Kidney (tissue), 14 donors: ENCODE results near the gene NR2F2. TPM values are rescaled to one million over a fixed set of nuclear protein-coding genes. Genes with fewer than 3 reads are reported as not detected.
A peak's percentile ranks its signal among the peaks of the same experiment; 100 is the strongest.

ENCODE experiments used
- DNase-seq, 5 donors: peaks; one replicate each; pipeline ENCODE4 v3.0.0-alpha.2; 2013 to 2020
- FAIRE-seq: peaks from 2 replicates; lab custom pipeline; 2012; peaks lifted over from hg19 to GRCh38; lab: Jason Lieb, UNC
- H3K27ac ChIP-seq, 2 donors: one replicate each; pipeline ENCODE4 v1.7.0; 2013; ENCODE audit warnings: low read depth in 2 of 2, low read length in 2 of 2, inconsistent platforms in 1 of 2
- H3K27me3 ChIP-seq: one replicate; pipeline ENCODE4 v1.7.1; 2013; ENCODE audit warnings: low read length, inconsistent platforms; ENCODE audit not compliant: control insufficient read depth, insufficient read depth
- H3K36me3 ChIP-seq, 3 donors: one replicate each; pipeline versions ENCODE4 v1.7.0 to v1.7.1; 2013; ENCODE audit warnings: low read length in 3 of 3, control low read depth in 1 of 3, inconsistent platforms in 1 of 3; ENCODE audit not compliant: insufficient read depth in 3 of 3, control insufficient read depth in 2 of 3
- H3K4me1 ChIP-seq, 3 donors: one replicate each; pipeline versions ENCODE4 v1.7.0 to v1.7.1; 2013; ENCODE audit warnings: low read length in 3 of 3, inconsistent platforms in 1 of 3, low read depth in 1 of 3; ENCODE audit not compliant: control insufficient read depth in 2 of 3, insufficient read depth in 2 of 3
- H3K4me3 ChIP-seq, 3 donors: one replicate each; pipeline versions ENCODE4 v1.7.0 to v1.8.1; 2013; ENCODE audit warnings: low read length in 3 of 3, control low read depth in 1 of 3, inconsistent platforms in 1 of 3
- H3K9ac ChIP-seq, 3 donors: one replicate each; pipeline versions ENCODE4 v1.7.0 to v1.7.1; 2013; ENCODE audit warnings: low read length in 3 of 3, control low read depth in 1 of 3, inconsistent platforms in 1 of 3
- H3K9me3 ChIP-seq, 3 donors: one replicate each; pipeline versions ENCODE4 v1.7.0 to v1.7.1; 2013; ENCODE audit warnings: low read length in 3 of 3, control low read depth in 1 of 3, inconsistent platforms in 1 of 3; ENCODE audit not compliant: control insufficient read depth in 2 of 3, insufficient read depth in 1 of 3
- intact Hi-C: fragments of 100-400 bp; cut with DNase I; formaldehyde crosslinking; loops from one replicate; pipeline ENCODE4 v1.11.1; 2022
- polyA plus RNA-seq: library from polyadenylated mRNA; stranded (reverse); fragments of 350-450 nt; fragmentation: Illumina TruSeq; extraction: RNeasy Lipid Tissue Mini Kit (QIAGEN cat#74804); gene quantifications from one replicate; pipeline ENCODE4 v1.2.3, GENCODE V29; 2014; ENCODE audit warnings: low read depth, low replicate concordance; ENCODE audit not compliant: insufficient read depth
- total RNA-seq: library from RNA; stranded (reverse); fragmentation: NEBNext Ultra II Directional; extraction: Animal tissue kit (Norgen Biotek cat#: 25700); gene quantifications from one replicate; pipeline ENCODE4 v1.2.1, GENCODE V29; 2021
- TF ChIP-seq, protein P1 (sequence below): IDR thresholded peaks from 3 replicates; pipeline ENCODE4 v1.5.1; 2012; ENCODE audit warnings: mild to moderate bottlenecking, moderate library complexity, borderline replicate concordance; ENCODE audit not compliant: insufficient read depth; ENCODE audit errors: extremely low read depth
- donor health status: control.
- donor health status: control.
- donor health status: control.
- donor health status: control.
- donor health status: control.
- donor health status: DM: yes; HTN: yes; CAD: no.
- donor health status: Normal renal cell carcinoma (clear cell type).

The NR2F2 gene
- total and polyA plus RNA-seq, 2 donors from 2014 or later: 42.5 to 191 TPM

DNA sequence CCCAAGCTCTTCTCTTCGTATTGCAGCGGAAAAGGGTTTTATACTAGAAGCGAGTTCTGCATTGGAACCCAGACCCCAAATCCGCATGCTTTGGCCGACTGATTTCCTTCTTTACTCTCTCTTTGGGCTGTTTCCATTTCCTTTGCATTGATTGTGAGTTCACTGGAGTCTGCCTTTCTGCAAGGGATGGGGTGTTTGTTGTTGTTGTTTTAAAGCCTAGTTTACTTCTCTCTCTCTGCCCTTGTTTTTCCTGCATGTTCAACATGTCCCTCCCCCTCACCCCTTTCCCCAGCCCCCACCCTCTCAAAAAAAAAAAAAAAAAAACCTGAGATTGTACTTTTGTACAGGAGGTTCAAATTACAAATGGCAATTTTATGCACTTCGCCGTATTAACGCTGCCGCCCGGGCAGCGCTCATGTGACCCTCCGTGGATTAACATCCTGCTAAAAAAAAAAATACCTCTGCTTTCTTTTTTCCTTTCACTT is 2.2 kb downstream of the NR2F2 start:
- DNase-seq (peak in 2 of 5 donors; percentile 52 to 57), FAIRE-seq (no peak)
- TF ChIP-seq, protein P1, sequence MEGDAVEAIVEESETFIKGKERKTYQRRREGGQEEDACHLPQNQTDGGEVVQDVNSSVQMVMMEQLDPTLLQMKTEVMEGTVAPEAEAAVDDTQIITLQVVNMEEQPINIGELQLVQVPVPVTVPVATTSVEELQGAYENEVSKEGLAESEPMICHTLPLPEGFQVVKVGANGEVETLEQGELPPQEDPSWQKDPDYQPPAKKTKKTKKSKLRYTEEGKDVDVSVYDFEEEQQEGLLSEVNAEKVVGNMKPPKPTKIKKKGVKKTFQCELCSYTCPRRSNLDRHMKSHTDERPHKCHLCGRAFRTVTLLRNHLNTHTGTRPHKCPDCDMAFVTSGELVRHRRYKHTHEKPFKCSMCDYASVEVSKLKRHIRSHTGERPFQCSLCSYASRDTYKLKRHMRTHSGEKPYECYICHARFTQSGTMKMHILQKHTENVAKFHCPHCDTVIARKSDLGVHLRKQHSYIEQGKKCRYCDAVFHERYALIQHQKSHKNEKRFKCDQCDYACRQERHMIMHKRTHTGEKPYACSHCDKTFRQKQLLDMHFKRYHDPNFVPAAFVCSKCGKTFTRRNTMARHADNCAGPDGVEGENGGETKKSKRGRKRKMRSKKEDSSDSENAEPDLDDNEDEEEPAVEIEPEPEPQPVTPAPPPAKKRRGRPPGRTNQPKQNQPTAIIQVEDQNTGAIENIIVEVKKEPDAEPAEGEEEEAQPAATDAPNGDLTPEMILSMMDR: no peak
- intact Hi-C loops: loop anchor here (10.0 kb wide), 2 partner anchors 562 to 1048 kb away; no protein-coding TSS in a partner anchor
- Histone ChIP-seq H3K9me3 (no peaks in the 10 kb centered on the region), H3K36me3 (peaks cover 9 to 43% (median 27%) of the 10 kb centered on the region in 3 donors), H3K4me3 (peak overlapping the region; percentile 96 to 100 (median 100)), H3K4me1 (peaks cover 0 to 15% (median 0%) of the 10 kb centered on the region in 3 donors), H3K27ac (peak overlapping the region; percentile 91 to 97), H3K27me3 (no peaks in the 10 kb centered on the region), H3K9ac (peak overlapping the region; percentile 99 to 100 (median 100))

DNA sequence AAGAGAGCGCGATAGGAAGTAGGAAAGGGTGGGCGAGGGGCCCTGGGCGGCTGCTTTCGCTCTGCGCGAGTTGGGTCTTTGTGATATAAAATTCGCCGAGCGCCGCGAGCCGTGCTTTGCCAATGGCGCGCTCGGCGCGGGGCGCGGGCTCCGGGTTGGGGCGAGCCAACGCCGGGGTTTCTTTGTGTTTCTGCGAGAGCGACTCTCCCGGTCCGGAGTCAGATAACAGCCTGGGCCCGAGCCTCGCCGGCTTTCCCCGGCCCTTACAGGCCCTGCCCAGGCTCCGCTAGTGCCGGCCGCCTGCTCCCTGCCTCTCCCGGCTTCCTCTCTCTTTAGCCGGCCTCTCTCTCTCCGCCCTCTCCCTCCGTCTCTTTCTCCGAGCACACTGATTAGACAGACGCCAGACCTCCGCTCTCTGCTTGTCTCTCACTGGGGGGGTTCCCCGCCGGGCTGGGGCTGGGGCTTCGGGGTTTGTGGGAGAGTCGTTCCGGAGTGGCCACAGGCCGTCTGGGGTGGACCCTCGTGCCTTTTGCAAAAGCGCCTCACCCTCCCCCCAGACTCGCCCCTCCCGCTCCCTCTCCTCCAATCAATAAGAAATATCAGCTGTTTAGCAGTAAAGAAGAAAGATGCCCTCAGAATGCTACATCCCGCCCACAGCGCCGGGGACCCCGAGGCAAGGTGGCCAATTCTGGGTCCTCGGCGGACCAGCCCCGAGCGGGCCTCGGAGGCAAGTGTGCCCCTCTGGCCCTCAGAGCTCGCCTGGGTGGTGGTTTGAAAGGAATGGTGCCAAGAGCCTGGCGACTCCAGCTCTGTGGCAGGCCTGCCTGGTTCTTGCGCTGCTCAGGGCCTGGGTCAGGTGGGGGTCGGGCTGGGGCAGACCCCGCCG is 2.9 kb downstream of the NR2F2 start:
- Histone ChIP-seq H3K4me3 (peak overlapping the region; percentile 96 to 100 (median 100)), H3K9me3 (no peaks in the 10 kb centered on the region), H3K4me1 (peaks cover 0 to 11% (median 0%) of the 10 kb centered on the region in 3 donors), H3K27me3 (no peaks in the 10 kb centered on the region), H3K36me3 (peaks cover 9 to 50% (median 32%) of the 10 kb centered on the region in 3 donors), H3K9ac (peak overlapping the region; percentile 99 to 100 (median 100)), H3K27ac (peak overlapping the region; percentile 91 to 97)
- DNase-seq (peak in 4 of 5 donors; percentile 44 to 81 (median 54)), FAIRE-seq (no peak)
- TF ChIP-seq, protein P1: no peak
- intact Hi-C loops: loop anchor here (10.0 kb wide), 2 partner anchors 561 to 1049 kb away; no protein-coding TSS in a partner anchor

DNA sequence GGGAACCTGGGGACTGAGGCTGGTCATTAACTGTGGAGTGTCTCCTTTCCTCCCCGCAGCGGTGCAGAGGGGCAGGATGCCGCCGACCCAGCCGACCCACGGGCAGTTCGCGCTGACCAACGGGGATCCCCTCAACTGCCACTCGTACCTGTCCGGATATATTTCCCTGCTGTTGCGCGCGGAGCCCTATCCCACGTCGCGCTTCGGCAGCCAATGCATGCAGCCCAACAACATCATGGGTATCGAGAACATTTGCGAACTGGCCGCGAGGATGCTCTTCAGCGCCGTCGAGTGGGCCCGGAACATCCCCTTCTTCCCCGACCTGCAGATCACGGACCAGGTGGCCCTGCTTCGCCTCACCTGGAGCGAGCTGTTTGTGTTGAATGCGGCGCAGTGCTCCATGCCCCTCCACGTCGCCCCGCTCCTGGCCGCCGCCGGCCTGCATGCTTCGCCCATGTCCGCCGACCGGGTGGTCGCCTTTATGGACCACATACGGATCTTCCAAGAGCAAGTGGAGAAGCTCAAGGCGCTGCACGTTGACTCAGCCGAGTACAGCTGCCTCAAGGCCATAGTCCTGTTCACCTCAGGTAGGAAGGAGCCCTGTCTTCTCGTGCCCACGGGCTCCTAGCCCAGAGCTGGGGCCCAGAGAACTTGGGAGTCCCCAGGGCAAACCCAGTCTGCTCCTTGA is 3.7 kb downstream of the NR2F2 start:
- Histone ChIP-seq H3K36me3 (peaks cover 9 to 52% (median 34%) of the 10 kb centered on the region in 3 donors), H3K9ac (peak overlapping the region; percentile 99 to 100 (median 100)), H3K27me3 (no peaks in the 10 kb centered on the region), H3K4me1 (peaks cover 0 to 8% (median 0%) of the 10 kb centered on the region in 3 donors), H3K27ac (peak overlapping the region; percentile 91 to 97), H3K4me3 (peak overlapping the region; percentile 96 to 100 (median 100)), H3K9me3 (no peaks in the 10 kb centered on the region)
- TF ChIP-seq, protein P1: no peak
- intact Hi-C loops: loop anchor here (10.0 kb wide), 2 partner anchors 561 to 1049 kb away; no protein-coding TSS in a partner anchor
- no peak for FAIRE-seq
- peak in 3 of 5 donors; percentile 42 to 79 (median 66) for DNase-seq
